Ovary (tissue), 9 donors: ENCODE results near the gene CCDC73. TPM values are rescaled to one million over a fixed set of nuclear protein-coding genes. Genes with fewer than 3 reads are reported as not detected.

Experiments used
- DNase-seq, 5 donors: peaks; one replicate each; pipeline ENCODE4 v3.0.0-alpha.2; 2019 to 2020
- H3K27ac ChIP-seq, 2 donors: fragments of 200-600 bp; one replicate each; pipeline versions ENCODE4 v1.5.1 to v1.8.0; 2019 to 2022
- H3K27me3 ChIP-seq: fragments of 200-600 bp; one replicate; pipeline ENCODE4 v1.8.0; 2022
- H3K36me3 ChIP-seq: fragments of 200-600 bp; sonication (generic); one replicate; pipeline ENCODE4 v1.5.1; 2019
- H3K4me1 ChIP-seq: one replicate; pipeline ENCODE4 v1.8.1; 2013; ENCODE audit warnings: mild to moderate bottlenecking, moderate library complexity; ENCODE audit not compliant: insufficient read depth
- H3K4me3 ChIP-seq: fragments of 200-600 bp; sonication (generic); one replicate; pipeline ENCODE4 v1.5.1; 2017
- H3K9me3 ChIP-seq, 2 donors: fragments of 200-600 bp in 1 of 2; sonication (generic) in 1 of 2; one replicate each; pipeline versions ENCODE4 v1.5.1 to v1.8.1; 2013 to 2019; ENCODE audit warnings: mild to moderate bottlenecking in 1 of 2, moderate library complexity in 1 of 2
- CTCF ChIP-seq, 3 donors: fragments of 450-650 bp in 2 of 3; fragments of 200-600 bp in 1 of 3; IDR thresholded peaks; one replicate each; pipeline versions ENCODE4 v1.5.1 to v1.8.0; 2016 to 2022; ENCODE audit warnings: antibody characterized with exemption in 3 of 3, mild to moderate bottlenecking in 1 of 3
- EP300 ChIP-seq: sonication (generic); formaldehyde crosslinking; IDR thresholded peaks from one replicate; pipeline ENCODE4 v1.6.1; 2017; ENCODE audit warnings: antibody characterized with exemption
- POLR2A ChIP-seq: fragments of 450-650 bp; IDR thresholded peaks from one replicate; pipeline ENCODE4 v1.6.1; 2017; ENCODE audit warnings: antibody characterized with exemption, mild to moderate bottlenecking, moderate library complexity
- WGBS, 3 donors: extraction: QIAGEN DNeasy Blood & Tissue Kit in 1 of 3; methylation state at CpG; one replicate each; pipeline versions ENCODE4 v1.1.5 to v1.1.7; 2013 to 2017; 5-methylcytosine and 5-hydroxymethylcytosine counted together
- intact Hi-C, 4 donors: fragments of 100-400 bp; cut with DNase I; formaldehyde crosslinking; loops; one replicate each; pipeline versions ENCODE4 v1.11.0 to v1.15.1; 2022 to 2023
- polyA plus RNA-seq, 2 donors: library from polyadenylated mRNA; stranded (reverse); fragments of 200-250 nt in 1 of 2; fragments of 350-450 nt in 1 of 2; fragmentation: Illumina TruSeq in 1 of 2; extraction: RNeasy Lipid Tissue Mini Kit (QIAGEN cat#74804) in 1 of 2; gene quantifications; one replicate each; pipeline ENCODE4 v1.2.3, GENCODE V29; 2013 to 2014
- total RNA-seq, 7 donors: library from RNA; depleted of rRNA in 2 of 7; stranded (reverse); fragments of >200 nt in 2 of 7; fragmentation: NEBNext Ultra II Directional in 3 of 7; extraction: Animal tissue kit (Norgen Biotek cat#: 25700) in 3 of 7; gene quantifications; one replicate each; pipeline versions ENCODE4 v1.1.0 to v1.2.4, GENCODE V29; 2016 to 2023
- donor health status: DM: no; HTN: no; CAD: no; lungs with moderate emphysema.
- donor health status: DM: no; HTN: no; CAD: no.
- donor health status: Bipolar disorder and iron deficiency.
- donor health status: DM: yes; HTN: yes; CAD: no.
- donor health status: DM: no; HTN: no; CAD: no.
- donor health status: DM: yes; HTN: yes; CAD: no.

CCDC73 gene
- total and polyA plus RNA-seq, 9 donors: 0.23 to 1.6 (median 0.98) TPM

GRCh38 chr11:32821917-32822560 lies 27.6 kb upstream of the CCDC73 start:
- intact Hi-C loops: no loop called here
- whole genome bisulfite sequencing, 3 donors: 76 to 80% (median 77%) methylated on average over 5 of the region's 5 CpGs
- Histone ChIP-seq H3K36me3 (no peaks in the 10 kb centered on the region), H3K9me3 (no peaks in the 10 kb centered on the region), H3K27ac (no peak overlapping the region), H3K27me3 (no peaks in the 10 kb centered on the region), H3K4me1 (no peaks in the 10 kb centered on the region), H3K4me3 (no peak overlapping the region)
- TF ChIP-seq CTCF (IDR thresholded peaks at IDR 0.05) (no peak), EP300 (no peak), POLR2A (no peak)
- no peak for DNase-seq

- intact Hi-C loops: no loop called here
- TF ChIP-seq CTCF (IDR thresholded peaks at IDR 0.05) (no peak), POLR2A (no peak), EP300 (no peak)
- Histone ChIP-seq H3K27me3 (no peaks in the 10 kb centered on the region), H3K9me3 (no peaks in the 10 kb centered on the region), H3K36me3 (no peaks in the 10 kb centered on the region), H3K27ac (no peak overlapping the region), H3K4me3 (no peak overlapping the region), H3K4me1 (no peaks in the 10 kb centered on the region)
- no peak for DNase-seq
Measured at GRCh38 chr11:32821517-32821916, 27.1 kb upstream of the CCDC73 start.

GRCh38 chr11:32820497-32820896 lies 26.0 kb upstream of the CCDC73 start:
- Histone ChIP-seq H3K9me3 (no peaks in the 10 kb centered on the region), H3K36me3 (no peaks in the 10 kb centered on the region), H3K27me3 (no peaks in the 10 kb centered on the region), H3K4me1 (no peaks in the 10 kb centered on the region), H3K27ac (no peak overlapping the region), H3K4me3 (no peak overlapping the region)
- TF ChIP-seq EP300 (no peak), CTCF (IDR thresholded peaks at IDR 0.05) (no peak), POLR2A (no peak)
- intact Hi-C loops: no loop called here
- no peak for DNase-seq

- DNase-seq: no peak
- intact Hi-C loops: loop anchor here in 1 of 4 donors (1.0 kb wide), 1 partner anchor 36 kb away; no protein-coding TSS in a partner anchor
- H3K4me3 ChIP-seq: no peak overlapping the region
Measured at GRCh38 chr11:32819187-32819586, 24.7 kb upstream of the CCDC73 start.

More at GRCh38 chr11:32819187-32819586, 24.7 kb upstream of the CCDC73 start:
- Histone ChIP-seq H3K4me1 (no peaks in the 10 kb centered on the region), H3K27ac (no peak overlapping the region), H3K9me3 (no peaks in the 10 kb centered on the region), H3K27me3 (no peaks in the 10 kb centered on the region), H3K36me3 (no peaks in the 10 kb centered on the region)
- TF ChIP-seq CTCF (IDR thresholded peaks at IDR 0.05): no peak
- TF ChIP-seq EP300: no peak
- TF ChIP-seq POLR2A: no peak
- WGBS, 3 donors: 66 to 77% (median 73%) methylated on average over 2 of the region's 2 CpGs
